ENCODE data around the gene ANKS1A.

- TF ChIP-seq CTCF (IDR thresholded peaks at IDR 0.05) (no peak), POLR2AphosphoS5 (IDR thresholded peaks at IDR 0.05) (no peak), POLR2A (IDR thresholded peaks at IDR 0.05) (no peak)
Measured at GRCh38 chr6:35128042-35128441, 239.0 kb downstream of the ANKS1A start.
